GM23338 (cell line): Measurements from ENCODE around the gene XCL2. TPM values are rescaled to one million over a fixed set of nuclear protein-coding genes. Genes with fewer than 3 reads are reported as not detected.

Experiments used
- ATAC-seq: fragments of 200-7000 bp; cut with Tn5 transposase; 3 replicates; pipeline ENCODE4 v1.9.1; 2020
- DNase-seq: peaks from one replicate; pipeline ENCODE4 v3.0.0-alpha.2; 2015; ENCODE audit warnings: low spot score
- H2AFZ ChIP-seq: fragments of 200-600 bp; sonication (generic); 2 replicates; pipeline ENCODE4 v1.8.0; 2016; ENCODE audit warnings: antibody characterized with exemption, mild to moderate bottlenecking, moderate library complexity
- H3F3A ChIP-seq: fragments of 200-600 bp; sonication (generic); replicated peaks from 2 replicates; pipeline ENCODE4 v1.8.0; 2017; ENCODE audit warnings: antibody characterized with exemption, mixed run types, low read depth
- H3K27ac ChIP-seq: fragments of 200-600 bp; sonication (generic); 2 replicates; pipeline ENCODE4 v1.6.1; 2016; ENCODE audit warnings: low read depth
- H3K27me3 ChIP-seq: fragments of 200-600 bp; sonication (generic); 2 replicates; pipeline ENCODE4 v1.8.0; 2016; ENCODE audit warnings: mild to moderate bottlenecking, mixed run types, moderate library complexity; ENCODE audit not compliant: insufficient read depth
- H3K36me3 ChIP-seq: fragments of 200-600 bp; sonication (generic); 2 replicates; pipeline ENCODE4 v1.8.0; 2016; ENCODE audit warnings: mild to moderate bottlenecking; ENCODE audit not compliant: insufficient read depth
- H3K4me1 ChIP-seq: fragments of 200-600 bp; sonication (generic); 2 replicates; pipeline ENCODE4 v1.8.0; 2016; ENCODE audit warnings: mild to moderate bottlenecking, moderate library complexity; ENCODE audit not compliant: insufficient read depth
- H3K4me2 ChIP-seq: fragments of 200-600 bp; sonication (generic); 2 replicates; pipeline ENCODE4 v1.7.1; 2017; ENCODE audit warnings: mixed run types
- H3K4me3 ChIP-seq: fragments of 200-600 bp; sonication (generic); 2 replicates; pipeline ENCODE4 v1.6.1; 2016; ENCODE audit warnings: mixed run types
- H3K79me2 ChIP-seq: fragments of 200-600 bp; sonication (generic); replicated peaks from 2 replicates; pipeline ENCODE4 v1.8.0; 2017; ENCODE audit warnings: mild to moderate bottlenecking; ENCODE audit not compliant: insufficient read depth
- H3K9me2 ChIP-seq: fragments of 200-600 bp; sonication (generic); 2 replicates; pipeline ENCODE4 v1.8.0; 2017; ENCODE audit not compliant: insufficient read depth
- H4K20me1 ChIP-seq: fragments of 200-600 bp; sonication (generic); replicated peaks from 2 replicates; pipeline ENCODE4 v1.8.0; 2017; ENCODE audit warnings: mild to moderate bottlenecking; ENCODE audit not compliant: insufficient read depth
- H3K27ac Mint-ChIP-seq: 2 replicates; pipeline ENCODE4 v1.8.0; 2020; ENCODE audit warnings: inconsistent platforms, mild to moderate bottlenecking, moderate library complexity, mixed read lengths
- H3K27me3 Mint-ChIP-seq: 3 replicates; pipeline ENCODE4 v1.8.0; 2022; ENCODE audit warnings: low read depth, mild to moderate bottlenecking, moderate library complexity, mixed read lengths, inconsistent platforms; ENCODE audit not compliant: insufficient read depth, poor library complexity
- H3K36me3 Mint-ChIP-seq: 3 replicates; pipeline ENCODE4 v1.8.0; 2021; ENCODE audit warnings: low read depth, mild to moderate bottlenecking, inconsistent platforms, moderate library complexity, mixed read lengths
- H3K4me1 Mint-ChIP-seq: 3 replicates; pipeline ENCODE4 v1.8.0; 2020; ENCODE audit warnings: mild to moderate bottlenecking, inconsistent platforms, mixed read lengths
- H3K4me3 Mint-ChIP-seq: 3 replicates; pipeline ENCODE4 v1.8.0; 2021; ENCODE audit warnings: moderate library complexity, mild to moderate bottlenecking, inconsistent platforms, mixed read lengths
- H3K9me3 Mint-ChIP-seq: 3 replicates; pipeline ENCODE4 v1.8.0; 2020; ENCODE audit warnings: moderate library complexity, mild to moderate bottlenecking, inconsistent platforms, mixed read lengths
- CREB1 ChIP-seq: fragments of 250-450 bp; sonication (Bioruptor Pico); IDR thresholded peaks from 2 replicates; pipeline ENCODE4 v1.5.0; 2020; ENCODE audit warnings: low read depth, mild to moderate bottlenecking, moderate library complexity
- EZH2 ChIP-seq: fragments of 200-600 bp; sonication (generic); IDR thresholded peaks from one replicate; pipeline ENCODE4 v1.8.0; 2017; ENCODE audit warnings: antibody characterized with exemption, mild to moderate bottlenecking, low read depth; ENCODE audit not compliant: unreplicated experiment
- EZH2phosphoT487 ChIP-seq: fragments of 200-600 bp; sonication (generic); IDR thresholded peaks from one replicate; pipeline ENCODE4 v1.8.1; 2018; ENCODE audit warnings: antibody characterized with exemption; ENCODE audit not compliant: unreplicated experiment
- JUNB ChIP-seq: IDR thresholded peaks from one replicate; pipeline ENCODE4 v1.6.1; 2016; ENCODE audit warnings: antibody characterized with exemption; ENCODE audit not compliant: unreplicated experiment
- NANOG ChIP-seq: IDR thresholded peaks from 2 replicates; pipeline ENCODE4 v1.6.1; 2016; ENCODE audit warnings: antibody characterized with exemption, borderline replicate concordance
- POLR2AphosphoS5 ChIP-seq: IDR thresholded peaks from 2 replicates; pipeline ENCODE4 v1.6.1; 2016; ENCODE audit warnings: antibody characterized with exemption, low read depth
- REST ChIP-seq: IDR thresholded peaks from one replicate; pipeline ENCODE4 v1.6.1; 2018; ENCODE audit warnings: antibody characterized with exemption; ENCODE audit not compliant: unreplicated experiment
- STAT1 ChIP-seq: IDR thresholded peaks from one replicate; pipeline ENCODE4 v1.6.1; 2016; ENCODE audit warnings: antibody characterized with exemption; ENCODE audit not compliant: unreplicated experiment
- ZNF114 ChIP-seq: fragments of 250-450 bp; sonication (Bioruptor Pico); IDR thresholded peaks from 2 replicates; pipeline ENCODE4 v1.5.0; 2020; ENCODE audit warnings: mild to moderate bottlenecking, moderate library complexity
- ZNF331 ChIP-seq: fragments of 250-450 bp; sonication (Bioruptor Pico); IDR thresholded peaks from 2 replicates; pipeline ENCODE4 v1.5.0; 2020; ENCODE audit warnings: low read depth, mild to moderate bottlenecking, moderate library complexity
- polyA plus RNA-seq: library from polyadenylated mRNA; unstranded; fragments of >200 nt; fragmentation: Nextera tagmentation; extraction: Ambion mirVana; gene quantifications from 2 replicates; pipeline ENCODE4 v1.2.1, GENCODE V29; 2016
- total RNA-seq: library from RNA; depleted of rRNA; stranded (reverse); fragments of >200 nt; shearing (Covaris generic); gene quantifications from 2 replicates; pipeline ENCODE4 v1.2.3, GENCODE V29; 2014
- TF ChIP-seq, protein P1 (sequence below): IDR thresholded peaks from 2 replicates; pipeline ENCODE4 v1.6.1; 2016; ENCODE audit warnings: antibody characterized with exemption
- TF ChIP-seq, protein P2 (sequence below), 2 experiments: fragments of 200-600 bp in 1 of 2; sonication (generic) in 1 of 2; conservative IDR thresholded peaks; 2 replicates each; pipeline versions ENCODE4 v1.5.1 to v1.6.1; 2016 to 2017; ENCODE audit warnings: antibody characterized with exemption in 2 of 2, low read depth in 2 of 2, mild to moderate bottlenecking in 2 of 2, moderate library complexity in 1 of 2
- TF ChIP-seq, protein P3 (sequence below): fragments of 250-450 bp; sonication (Bioruptor Pico); IDR thresholded peaks from 2 replicates; pipeline ENCODE4 v1.5.0; 2020; ENCODE audit warnings: mild to moderate bottlenecking, moderate library complexity

XCL2 gene
- total and polyA plus RNA-seq, 2 experiments from 2014 or later: not detected

GRCh38 chr1:168567007-168567406, 23.2 kb upstream of the XCL2 start:
- H3K9me3 Mint-ChIP-seq: no peaks in the 10 kb centered on the region; the same call in 1 of the 3 replicates
- no peaks in the 10 kb centered on the region for H4K20me1 ChIP-seq
- no peaks in the 10 kb centered on the region for H3K79me2 ChIP-seq
- no peaks in the 10 kb centered on the region for H3F3A ChIP-seq
- no peaks in the 10 kb centered on the region for H3K27me3 ChIP-seq
- no peak overlapping the region for H3K4me3 Mint-ChIP-seq
- ATAC-seq (no peak), DNase-seq (no peak)
- H3K27ac Mint-ChIP-seq: no peak overlapping the region
- no peak overlapping the region for H3K27ac ChIP-seq
- H3K4me1 Mint-ChIP-seq: peaks cover 26% of the 10 kb centered on the region
- TF ChIP-seq ZNF331 (CRISPR knock-in tag): no peak
- no peak for TF ChIP-seq REST
- no peak for TF ChIP-seq ZNF114 (CRISPR knock-in tag)
- TF ChIP-seq, protein P1, sequence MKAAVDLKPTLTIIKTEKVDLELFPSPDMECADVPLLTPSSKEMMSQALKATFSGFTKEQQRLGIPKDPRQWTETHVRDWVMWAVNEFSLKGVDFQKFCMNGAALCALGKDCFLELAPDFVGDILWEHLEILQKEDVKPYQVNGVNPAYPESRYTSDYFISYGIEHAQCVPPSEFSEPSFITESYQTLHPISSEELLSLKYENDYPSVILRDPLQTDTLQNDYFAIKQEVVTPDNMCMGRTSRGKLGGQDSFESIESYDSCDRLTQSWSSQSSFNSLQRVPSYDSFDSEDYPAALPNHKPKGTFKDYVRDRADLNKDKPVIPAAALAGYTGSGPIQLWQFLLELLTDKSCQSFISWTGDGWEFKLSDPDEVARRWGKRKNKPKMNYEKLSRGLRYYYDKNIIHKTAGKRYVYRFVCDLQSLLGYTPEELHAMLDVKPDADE: no peak
- no peak for TF ChIP-seq CREB1 (CRISPR knock-in tag)
- no peak for TF ChIP-seq STAT1
- TF ChIP-seq POLR2AphosphoS5: no peak
- TF ChIP-seq, protein P2, sequence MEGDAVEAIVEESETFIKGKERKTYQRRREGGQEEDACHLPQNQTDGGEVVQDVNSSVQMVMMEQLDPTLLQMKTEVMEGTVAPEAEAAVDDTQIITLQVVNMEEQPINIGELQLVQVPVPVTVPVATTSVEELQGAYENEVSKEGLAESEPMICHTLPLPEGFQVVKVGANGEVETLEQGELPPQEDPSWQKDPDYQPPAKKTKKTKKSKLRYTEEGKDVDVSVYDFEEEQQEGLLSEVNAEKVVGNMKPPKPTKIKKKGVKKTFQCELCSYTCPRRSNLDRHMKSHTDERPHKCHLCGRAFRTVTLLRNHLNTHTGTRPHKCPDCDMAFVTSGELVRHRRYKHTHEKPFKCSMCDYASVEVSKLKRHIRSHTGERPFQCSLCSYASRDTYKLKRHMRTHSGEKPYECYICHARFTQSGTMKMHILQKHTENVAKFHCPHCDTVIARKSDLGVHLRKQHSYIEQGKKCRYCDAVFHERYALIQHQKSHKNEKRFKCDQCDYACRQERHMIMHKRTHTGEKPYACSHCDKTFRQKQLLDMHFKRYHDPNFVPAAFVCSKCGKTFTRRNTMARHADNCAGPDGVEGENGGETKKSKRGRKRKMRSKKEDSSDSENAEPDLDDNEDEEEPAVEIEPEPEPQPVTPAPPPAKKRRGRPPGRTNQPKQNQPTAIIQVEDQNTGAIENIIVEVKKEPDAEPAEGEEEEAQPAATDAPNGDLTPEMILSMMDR (conservative IDR thresholded peaks at IDR 0.05; ENCODE audit: low read depth in 2 of 2): no peak
- TF ChIP-seq, protein P3, sequence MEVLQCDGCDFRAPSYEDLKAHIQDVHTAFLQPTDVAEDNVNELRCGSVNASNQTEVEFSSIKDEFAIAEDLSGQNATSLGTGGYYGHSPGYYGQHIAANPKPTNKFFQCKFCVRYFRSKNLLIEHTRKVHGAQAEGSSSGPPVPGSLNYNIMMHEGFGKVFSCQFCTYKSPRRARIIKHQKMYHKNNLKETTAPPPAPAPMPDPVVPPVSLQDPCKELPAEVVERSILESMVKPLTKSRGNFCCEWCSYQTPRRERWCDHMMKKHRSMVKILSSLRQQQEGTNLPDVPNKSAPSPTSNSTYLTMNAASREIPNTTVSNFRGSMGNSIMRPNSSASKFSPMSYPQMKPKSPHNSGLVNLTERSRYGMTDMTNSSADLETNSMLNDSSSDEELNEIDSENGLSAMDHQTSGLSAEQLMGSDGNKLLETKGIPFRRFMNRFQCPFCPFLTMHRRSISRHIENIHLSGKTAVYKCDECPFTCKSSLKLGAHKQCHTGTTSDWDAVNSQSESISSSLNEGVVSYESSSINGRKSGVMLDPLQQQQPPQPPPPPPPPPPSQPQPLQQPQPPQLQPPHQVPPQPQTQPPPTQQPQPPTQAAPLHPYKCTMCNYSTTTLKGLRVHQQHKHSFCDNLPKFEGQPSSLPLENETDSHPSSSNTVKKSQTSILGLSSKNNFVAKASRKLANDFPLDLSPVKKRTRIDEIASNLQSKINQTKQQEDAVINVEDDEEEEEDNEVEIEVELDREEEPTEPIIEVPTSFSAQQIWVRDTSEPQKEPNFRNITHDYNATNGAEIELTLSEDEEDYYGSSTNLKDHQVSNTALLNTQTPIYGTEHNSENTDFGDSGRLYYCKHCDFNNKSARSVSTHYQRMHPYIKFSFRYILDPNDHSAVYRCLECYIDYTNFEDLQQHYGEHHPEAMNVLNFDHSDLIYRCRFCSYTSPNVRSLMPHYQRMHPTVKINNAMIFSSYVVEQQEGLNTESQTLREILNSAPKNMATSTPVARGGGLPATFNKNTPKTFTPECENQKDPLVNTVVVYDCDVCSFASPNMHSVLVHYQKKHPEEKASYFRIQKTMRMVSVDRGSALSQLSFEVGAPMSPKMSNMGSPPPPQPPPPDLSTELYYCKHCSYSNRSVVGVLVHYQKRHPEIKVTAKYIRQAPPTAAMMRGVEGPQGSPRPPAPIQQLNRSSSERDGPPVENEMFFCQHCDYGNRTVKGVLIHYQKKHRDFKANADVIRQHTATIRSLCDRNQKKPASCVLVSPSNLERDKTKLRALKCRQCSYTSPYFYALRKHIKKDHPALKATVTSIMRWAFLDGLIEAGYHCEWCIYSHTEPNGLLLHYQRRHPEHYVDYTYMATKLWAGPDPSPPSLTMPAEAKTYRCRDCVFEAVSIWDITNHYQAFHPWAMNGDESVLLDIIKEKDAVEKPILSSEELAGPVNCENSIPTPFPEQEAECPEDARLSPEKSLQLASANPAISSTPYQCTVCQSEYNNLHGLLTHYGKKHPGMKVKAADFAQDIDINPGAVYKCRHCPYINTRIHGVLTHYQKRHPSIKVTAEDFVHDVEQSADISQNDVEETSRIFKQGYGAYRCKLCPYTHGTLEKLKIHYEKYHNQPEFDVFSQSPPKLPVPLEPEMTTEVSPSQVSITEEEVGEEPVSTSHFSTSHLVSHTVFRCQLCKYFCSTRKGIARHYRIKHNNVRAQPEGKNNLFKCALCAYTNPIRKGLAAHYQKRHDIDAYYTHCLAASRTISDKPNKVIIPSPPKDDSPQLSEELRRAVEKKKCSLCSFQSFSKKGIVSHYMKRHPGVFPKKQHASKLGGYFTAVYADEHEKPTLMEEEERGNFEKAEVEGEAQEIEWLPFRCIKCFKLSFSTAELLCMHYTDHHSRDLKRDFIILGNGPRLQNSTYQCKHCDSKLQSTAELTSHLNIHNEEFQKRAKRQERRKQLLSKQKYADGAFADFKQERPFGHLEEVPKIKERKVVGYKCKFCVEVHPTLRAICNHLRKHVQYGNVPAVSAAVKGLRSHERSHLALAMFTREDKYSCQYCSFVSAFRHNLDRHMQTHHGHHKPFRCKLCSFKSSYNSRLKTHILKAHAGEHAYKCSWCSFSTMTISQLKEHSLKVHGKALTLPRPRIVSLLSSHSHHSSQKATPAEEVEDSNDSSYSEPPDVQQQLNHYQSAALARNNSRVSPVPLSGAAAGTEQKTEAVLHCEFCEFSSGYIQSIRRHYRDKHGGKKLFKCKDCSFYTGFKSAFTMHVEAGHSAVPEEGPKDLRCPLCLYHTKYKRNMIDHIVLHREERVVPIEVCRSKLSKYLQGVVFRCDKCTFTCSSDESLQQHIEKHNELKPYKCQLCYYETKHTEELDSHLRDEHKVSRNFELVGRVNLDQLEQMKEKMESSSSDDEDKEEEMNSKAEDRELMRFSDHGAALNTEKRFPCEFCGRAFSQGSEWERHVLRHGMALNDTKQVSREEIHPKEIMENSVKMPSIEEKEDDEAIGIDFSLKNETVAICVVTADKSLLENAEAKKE (CRISPR knock-in tag): no peak
- TF ChIP-seq JUNB: no peak
- no peak for TF ChIP-seq EZH2
- TF ChIP-seq NANOG: no peak
- no peak for TF ChIP-seq EZH2phosphoT487
- no peak overlapping the region for H2AFZ ChIP-seq
- no peaks in the 10 kb centered on the region for H3K36me3 Mint-ChIP-seq
- H3K9me2 ChIP-seq: no peaks in the 10 kb centered on the region; the same call in 1 of the 2 replicates
- no peak overlapping the region for H3K4me3 ChIP-seq
- no peaks in the 10 kb centered on the region for H3K36me3 ChIP-seq
- peaks cover 2% of the 10 kb centered on the region for H3K27me3 Mint-ChIP-seq
- no peak overlapping the region for H3K4me2 ChIP-seq
- H3K4me1 ChIP-seq: peaks cover 21% of the 10 kb centered on the region
